RPMI8226 (cell line): ENCODE data around the gene LACTB.
A peak's percentile ranks its signal among the peaks of the same experiment; 100 is the strongest.

ENCODE experiments used
- DNase-seq: peaks from one replicate; pipeline ENCODE4 v3.0.0-alpha.2; 2015

LACTB gene, protein sequence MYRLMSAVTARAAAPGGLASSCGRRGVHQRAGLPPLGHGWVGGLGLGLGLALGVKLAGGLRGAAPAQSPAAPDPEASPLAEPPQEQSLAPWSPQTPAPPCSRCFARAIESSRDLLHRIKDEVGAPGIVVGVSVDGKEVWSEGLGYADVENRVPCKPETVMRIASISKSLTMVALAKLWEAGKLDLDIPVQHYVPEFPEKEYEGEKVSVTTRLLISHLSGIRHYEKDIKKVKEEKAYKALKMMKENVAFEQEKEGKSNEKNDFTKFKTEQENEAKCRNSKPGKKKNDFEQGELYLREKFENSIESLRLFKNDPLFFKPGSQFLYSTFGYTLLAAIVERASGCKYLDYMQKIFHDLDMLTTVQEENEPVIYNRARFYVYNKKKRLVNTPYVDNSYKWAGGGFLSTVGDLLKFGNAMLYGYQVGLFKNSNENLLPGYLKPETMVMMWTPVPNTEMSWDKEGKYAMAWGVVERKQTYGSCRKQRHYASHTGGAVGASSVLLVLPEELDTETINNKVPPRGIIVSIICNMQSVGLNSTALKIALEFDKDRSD

DNA sequence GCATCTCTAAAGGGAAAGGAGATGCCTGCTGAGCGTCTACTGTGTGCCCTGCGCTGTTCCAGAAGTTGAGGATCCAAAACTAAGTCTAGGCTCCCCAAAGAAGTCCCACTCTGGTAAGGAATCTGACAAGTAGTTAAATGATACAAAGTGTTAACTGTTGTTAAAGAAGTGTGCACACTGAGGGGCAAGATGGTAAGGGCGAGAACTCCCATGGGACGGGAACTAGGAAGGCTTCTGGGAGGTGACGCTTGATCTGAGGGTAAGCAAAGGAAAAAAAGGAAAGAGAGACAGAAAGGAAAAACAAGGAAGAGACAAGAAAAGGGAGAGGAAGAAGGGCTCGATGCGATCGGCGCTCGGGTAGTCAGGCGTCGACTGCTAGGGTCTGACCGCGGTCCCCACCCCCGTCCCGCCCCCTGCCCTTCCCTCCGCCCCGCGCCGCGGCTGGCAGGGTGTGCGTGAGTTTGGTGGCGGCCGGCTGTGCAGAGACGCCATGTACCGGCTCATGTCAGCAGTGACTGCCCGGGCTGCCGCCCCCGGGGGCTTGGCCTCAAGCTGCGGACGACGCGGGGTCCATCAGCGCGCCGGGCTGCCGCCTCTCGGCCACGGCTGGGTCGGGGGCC, at the start of gene LACTB:
Gene LACTB, plus strand, starts transcription at position 480 of the 620 bp plus-strand sequence. Its CDS starts 11 bp downstream, at position 491.
- peak; percentile 95 for DNase-seq

DNA sequence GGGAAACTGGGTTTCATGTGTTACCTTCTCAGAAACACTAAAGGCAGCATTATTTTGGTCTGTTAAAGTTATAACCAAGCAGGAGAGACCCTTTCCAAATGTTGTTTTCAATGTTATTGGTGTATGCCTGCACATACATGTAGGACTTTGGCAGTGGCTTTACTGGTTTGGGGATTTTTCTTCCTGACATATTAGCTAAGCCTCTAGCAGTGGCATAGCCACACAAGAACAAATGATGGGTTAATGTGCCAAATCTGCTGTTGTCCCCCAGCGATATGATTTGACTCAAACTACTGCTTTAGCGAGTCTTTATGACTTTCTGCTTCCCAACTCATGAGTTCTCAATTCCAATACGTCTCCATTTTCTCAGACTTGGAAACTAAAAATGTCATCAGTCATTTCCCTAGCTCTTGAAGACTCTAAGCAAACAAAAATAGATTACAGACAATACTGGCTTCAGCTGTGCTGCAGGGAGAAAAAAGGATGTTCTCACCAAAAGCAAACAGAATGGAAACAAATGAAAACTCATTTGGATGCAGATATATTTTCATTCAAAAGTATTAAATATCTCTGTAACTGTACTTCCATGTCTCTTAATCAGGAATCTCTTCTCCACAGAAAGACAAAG, 49.5 kb upstream of the LACTB start:
- no peak for DNase-seq

DNA sequence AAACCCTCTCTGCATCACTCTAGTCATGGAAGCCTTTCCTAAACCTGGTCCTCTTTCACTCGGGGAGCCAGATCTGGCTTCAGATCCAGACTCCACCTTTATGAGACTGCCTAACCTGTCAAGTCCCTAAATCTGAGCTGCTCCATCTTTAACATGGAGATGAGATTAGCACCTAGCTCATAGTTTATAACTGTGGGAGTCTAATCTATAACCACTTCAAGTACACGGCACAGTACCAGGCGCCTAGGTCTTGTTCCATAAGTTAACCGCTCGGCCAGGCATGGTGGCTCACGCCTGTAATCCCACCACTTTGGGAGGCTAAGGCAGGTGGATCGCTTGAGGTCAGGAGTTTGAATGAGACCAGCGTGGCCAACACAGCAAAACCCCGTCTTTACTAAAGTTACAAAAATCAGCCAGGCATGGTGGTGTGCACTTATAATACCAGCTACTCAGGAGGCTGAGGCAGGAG, 48.8 kb upstream of the LACTB start:
- no peak for DNase-seq

DNA sequence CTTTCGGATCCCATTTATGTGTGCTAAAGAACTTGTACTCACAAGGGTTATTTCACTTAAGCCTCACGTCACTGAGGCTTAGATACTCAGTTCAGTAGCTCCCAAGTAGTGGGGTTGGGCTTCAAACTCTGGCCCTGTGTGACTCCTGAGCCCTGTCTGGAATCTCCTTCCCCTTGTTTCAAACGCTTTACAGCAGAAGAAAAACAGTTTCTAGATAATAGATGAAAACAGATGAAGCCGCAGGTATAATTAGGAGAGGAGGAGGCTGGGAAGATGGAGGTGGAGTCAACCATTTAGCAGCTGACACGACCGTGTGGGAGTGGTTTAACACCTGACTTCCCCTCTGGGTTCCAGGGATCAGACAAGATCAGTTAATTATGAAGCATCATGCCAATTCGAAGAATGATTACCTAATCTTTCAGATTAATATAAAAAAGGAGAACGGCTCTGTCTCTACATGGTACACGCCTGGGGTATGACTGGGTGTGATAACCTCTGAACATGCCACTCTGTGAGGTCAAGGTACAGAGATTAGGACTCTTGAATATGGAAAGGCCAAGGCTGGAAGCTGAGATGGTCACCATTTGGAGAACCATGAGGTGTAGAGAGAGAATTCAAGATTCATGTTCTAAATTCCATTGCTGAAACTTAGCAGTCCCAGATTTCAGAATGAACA, 48.0 kb upstream of the LACTB start:
- DNase-seq = no peak

DNA sequence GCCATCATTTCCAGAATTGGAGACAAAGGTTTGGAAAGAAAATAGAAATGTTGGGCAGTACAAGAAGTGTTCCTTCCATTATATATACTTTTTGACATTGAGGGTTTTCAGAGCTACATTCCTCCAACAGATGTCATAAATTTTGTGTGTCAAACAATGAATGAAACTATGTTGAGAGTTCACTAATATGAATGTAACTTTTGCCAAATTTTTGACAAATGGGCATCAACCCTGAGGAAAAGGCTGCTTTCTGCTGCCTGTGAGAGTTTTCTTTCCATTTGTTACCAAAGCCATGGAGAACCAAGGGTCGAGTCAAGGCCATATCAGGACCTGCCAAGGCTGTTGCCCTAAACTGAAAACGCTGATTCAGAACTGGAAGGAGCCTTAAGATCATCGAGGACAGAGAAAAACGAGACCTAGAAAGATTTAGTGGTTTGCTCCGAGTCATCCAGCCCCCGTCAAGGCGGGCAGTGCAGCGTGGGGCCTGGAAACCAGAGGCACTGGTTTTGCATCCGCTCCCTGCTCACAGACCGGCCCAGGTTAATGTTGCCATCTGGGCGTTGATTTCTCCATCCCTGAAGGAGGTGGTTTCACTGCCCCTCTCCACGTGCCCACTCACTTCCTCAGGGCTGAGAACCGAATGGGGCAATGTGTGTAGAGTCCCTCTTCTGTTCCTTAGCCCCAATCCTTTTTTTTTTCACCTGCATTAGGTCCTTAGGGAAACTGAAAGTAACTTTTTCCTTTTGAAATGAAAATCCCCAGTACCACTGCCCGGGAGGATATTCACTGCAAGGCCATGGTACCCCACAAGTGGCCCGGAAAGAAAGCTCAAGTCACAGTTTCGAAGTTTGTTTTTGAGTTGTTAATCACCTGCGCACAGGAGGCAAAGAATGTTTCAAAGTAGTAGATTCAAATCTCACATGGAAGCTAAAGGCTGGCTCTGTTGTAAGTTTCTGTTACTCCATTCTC, 46.4 kb upstream of the LACTB start:
- DNase-seq = no peak

DNA sequence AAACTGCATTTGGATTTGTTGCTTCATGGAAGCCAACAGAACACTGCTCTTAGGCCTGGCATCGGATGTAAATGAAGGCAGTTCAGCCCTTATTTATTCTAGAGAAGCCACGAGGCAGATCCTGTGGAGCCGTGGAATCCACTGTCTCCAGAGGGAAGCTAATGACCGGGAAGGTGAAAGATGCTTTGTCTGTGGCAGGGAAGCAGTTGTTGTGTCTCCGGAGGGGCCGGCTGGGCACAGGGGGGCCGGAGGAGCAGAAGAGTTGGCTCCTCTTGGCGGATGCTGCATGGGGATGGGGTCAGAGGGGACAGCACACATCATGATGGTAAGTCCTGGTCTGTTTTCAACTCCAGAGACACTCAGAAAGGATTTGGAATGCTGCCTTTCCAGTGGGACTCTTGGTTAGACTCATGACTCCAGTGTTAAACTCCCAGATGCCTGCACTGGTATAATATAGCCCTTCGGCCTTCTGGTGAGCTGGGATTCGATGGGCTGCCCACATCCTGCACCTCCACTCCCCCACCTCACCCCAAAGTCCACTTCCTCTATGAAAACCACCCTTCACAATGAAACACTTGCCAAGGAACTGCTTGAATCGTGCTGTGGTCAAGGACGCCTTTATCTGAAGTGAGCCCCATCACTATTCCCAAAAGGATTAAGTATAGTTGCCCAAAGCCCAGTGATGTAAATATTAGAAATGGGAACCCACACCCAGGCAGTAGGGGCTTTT, 45.5 kb upstream of the LACTB start:
- DNase-seq = no peak

DNA sequence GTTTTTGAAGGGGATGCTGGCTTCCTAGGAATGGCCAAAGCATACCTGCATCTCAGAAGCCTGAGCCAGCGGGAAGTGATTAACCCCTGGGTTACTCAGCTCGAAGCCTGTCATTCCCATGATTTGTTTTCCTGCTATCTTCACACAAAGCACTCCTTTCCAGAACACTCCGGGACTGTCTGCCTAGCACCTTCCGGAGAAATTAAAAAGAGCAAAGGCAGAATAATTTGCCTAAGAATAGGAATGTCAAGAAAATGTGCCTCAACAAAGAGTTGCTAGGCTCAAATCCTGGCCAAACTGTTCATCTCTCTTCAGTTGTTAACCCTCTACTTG, 45.0 kb upstream of the LACTB start:
- no peak for DNase-seq

DNA sequence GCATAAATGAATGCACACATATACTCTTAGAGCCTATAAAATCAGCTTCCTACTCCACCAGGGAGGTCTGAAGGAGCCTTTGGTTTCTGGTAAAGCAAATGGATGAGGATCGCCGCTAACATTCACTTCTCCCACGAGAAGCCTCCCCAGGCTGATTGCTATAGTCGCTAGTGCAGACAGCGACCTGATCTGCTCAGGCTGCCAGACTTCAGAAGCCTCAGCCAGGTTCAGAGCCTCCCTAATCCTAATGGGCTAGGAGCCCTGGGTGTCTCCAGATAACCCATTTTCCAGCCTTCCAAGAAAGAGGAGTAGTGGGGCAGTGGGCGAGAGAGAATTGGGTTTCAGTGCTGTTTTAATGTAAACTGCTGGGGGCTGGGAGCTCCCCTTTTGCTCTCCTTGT, 43.7 kb upstream of the LACTB start:
- no peak for DNase-seq

DNA sequence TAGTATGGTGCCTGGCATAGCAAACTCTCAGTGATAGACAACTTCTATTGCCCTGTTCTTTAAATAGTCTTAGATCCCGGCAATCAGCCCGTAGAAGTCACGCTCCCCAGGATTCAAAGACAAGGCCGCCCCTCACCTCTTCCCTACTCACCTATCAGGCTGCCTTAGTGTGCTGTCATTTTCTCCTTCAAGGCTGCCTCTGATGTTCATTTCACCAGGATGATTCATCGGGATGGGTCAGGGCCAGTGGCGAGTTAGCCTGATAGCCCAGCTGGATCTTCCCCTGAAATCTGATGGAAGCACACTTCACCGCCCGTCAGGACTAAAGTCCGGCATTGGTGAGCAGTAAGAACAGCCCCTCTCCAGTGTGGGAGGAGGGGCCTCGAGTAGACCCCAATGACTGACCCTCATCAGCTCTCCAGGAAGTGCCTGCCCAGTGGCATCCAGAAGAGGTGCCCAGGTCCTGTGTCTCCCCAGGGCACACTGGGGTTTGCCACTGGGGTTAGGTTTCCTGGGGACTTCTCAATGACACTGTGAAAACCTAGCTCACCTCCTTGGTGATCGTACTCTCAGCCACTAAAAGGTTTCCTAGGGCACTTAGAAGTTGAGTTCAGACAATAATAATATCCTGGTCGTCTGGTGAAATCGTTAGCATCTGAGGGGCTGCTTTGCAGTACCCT, 41.6 kb upstream of the LACTB start:
- DNase-seq = no peak

DNA sequence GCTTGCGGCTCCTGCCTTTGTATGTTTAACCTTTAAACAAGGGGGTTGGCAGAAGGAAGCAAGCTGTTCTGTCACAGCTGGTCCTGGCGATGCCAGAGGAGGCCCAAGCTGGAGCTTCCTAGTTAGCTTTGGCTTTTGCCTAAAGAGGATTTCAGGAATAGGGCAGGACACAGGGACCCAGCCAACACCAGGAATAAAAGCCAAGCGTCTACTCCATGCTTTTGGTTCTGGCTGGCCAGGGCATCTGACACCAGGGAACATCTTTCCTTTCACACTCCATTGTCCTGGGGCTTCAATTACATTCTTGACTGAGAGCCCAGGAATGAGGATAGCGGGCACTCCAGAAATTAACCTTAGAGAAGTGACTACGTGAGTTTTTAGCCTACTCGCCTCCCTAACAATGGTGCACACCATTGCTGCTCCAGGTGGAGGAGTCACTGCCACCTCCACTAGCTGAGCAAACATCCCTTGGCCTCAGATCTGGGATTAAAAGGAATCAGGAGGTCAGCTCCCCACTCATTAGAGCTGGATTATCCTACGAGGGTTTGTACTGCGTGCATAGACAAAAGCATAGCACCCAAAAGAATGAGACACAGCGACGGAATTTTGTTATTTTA, 40.9 kb upstream of the LACTB start:
- DNase-seq = no peak

DNA sequence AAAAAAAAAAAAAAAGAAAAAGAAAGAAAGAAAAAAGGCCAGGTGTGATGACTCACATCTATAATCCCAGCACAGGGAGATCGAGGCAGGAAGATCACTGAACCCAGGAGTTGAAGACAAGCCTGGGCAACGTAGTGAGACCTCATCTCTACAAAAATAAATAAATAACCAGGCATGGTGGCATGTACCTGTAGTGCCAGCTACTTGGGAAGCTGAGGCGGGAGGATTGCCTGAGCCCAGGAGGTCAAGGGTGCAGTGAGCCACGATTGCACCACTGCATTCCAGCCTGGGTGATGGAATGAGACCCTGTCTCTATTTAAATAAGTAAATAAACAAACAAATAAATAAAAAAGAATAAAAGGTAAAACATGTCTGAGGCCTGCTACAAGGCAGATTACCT, 39.3 kb upstream of the LACTB start:
- no peak for DNase-seq

DNA sequence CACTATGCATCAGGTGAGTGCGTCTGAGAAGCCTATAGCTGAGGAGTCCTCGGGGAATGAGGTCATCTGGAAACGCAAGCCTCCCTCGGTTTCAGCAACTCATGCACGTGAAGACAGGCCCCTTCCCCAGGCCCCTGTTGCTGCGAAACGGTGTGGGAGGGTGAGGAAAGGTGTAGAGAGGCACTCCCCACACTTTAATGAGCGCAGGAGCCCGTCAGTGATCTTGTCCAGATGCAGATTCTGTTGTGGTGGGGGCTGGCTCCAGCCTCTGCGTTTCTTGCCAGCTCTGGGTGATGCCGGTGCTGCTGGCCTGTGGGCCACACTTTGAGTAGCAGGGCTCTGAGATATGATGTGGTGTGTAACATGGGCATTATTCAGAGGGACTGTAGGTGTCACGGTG, 38.6 kb upstream of the LACTB start:
- DNase-seq = no peak

DNA sequence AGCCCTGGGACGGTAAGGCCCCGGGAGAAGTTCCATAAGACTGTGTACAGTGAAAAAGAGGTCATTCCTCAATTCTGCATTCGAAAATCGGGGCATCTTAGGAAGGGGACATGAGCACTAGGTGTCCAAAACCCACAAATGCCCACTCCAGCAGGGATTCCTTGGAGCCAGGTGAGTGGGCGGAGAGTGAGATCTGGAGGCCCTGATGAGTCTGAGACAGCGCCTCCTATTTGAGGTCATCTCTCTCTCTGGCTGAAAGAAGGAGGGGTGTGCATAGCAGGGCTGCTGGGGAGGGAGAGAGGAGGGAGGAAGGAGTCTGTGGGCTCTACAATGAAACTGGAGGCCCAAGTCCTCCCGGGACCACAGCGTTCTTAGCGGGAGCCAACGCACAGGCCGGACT, 38.1 kb upstream of the LACTB start:
- no peak for DNase-seq

DNA sequence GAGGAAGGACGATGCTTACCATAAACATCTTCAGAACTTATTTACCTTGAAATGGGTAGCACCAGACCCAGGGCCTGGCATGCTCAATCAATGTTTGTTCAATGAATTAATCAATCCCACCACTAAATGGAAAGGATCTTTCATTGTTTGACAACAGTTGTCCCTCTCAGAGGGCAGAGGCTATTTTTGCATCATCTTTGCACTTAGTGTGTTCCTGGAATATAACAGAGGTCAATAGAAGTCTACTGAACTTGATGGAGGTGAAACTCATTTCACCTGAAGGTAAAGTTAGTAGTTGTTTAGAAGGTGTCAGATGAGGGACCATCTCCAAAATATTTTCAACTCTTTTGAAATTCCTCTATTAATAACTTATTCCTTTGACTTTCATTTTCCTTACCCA, 36.9 kb upstream of the LACTB start:
- no peak for DNase-seq

DNA sequence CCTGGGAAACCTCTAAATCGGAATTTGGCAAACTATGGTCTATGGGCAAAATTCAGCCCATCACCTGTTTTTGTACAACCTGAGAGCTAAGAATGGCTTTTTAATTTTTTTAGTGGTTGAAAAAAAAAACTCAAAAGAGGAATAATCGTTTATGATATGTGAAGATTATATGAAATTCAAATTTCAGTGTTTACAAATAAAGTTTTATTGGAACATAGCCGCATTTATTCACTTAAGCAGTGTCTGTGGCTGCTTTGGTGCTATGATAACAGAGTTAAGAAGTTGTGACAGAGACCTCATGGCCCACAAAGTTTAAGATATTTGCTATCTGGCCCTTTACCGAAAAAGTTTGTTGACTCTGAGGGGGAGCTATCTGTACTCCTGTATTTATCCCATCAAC, 36.4 kb upstream of the LACTB start:
- no peak for DNase-seq

DNA sequence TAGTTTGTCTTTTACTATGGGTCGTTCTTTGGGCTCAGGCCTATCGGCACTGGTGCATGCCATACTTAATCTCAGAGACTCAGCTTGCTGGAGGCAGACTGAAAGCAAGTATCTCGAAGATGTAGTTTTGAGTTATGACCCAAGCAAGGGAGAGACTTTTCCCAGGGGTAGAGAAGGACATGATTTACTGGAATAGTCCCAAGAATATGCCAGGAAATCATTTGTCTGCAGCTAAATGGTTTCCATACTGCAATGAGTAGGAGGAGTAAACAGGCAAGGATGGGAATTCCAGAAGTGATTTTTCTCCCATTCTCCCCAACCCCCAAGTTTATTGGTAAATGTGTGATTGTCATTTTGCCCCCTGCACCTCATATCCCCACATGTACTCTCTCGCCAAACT, 35.4 kb upstream of the LACTB start:
- no peak for DNase-seq

DNA sequence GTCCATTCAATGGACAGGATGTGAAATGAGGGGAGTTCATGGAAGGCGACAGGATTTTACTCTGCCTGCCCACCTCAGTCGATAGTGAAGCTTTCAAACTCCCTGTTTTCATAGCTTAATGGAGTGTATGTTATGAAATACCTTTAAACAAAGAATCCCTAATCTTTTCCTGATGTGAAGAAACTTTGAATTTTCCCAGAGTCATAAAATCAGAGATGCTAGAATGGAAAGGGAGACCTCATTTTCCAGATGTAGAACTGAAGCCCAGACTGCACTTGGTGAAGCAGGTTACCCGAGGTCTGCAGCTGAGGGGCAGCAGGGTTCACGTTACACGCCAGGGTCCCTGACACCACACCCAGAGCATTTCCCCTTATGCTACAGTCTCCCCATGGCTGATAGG, 34.7 kb upstream of the LACTB start:
- no peak for DNase-seq

DNA sequence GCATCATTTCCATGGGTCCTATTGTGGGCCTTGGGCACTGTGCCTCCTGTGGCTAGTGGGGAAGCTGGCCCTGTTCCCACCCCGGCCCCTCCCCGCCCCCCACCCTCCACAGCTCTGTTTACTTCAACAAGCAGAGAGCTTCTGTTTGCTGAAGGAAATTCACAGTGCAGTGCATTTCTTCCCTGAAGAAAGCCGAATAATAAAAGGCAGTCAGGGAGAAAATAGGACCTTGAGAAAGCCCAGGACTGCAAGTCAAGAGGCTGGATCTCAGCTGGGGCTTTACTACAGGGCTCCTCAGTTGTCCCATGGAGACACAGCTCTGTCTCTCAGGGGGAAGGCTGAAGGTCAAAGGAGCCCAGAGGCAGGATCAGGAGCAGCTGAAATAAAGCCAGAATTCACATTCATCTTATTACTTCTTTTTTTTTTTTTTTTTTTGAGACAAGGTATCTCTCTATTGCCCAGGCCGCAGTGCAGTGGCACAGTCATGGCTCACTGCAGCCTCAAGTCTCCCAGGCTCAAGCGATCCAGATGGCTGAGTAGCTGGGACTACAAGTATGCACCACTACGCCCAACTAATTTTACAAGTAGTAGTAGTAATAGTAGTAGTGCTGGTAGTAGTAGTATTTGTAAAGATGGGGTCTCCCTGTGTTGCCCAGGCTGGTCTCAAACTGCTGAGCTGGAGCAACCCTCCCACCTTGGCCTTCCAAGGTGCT, 33.0 kb upstream of the LACTB start:
- no peak for DNase-seq

DNA sequence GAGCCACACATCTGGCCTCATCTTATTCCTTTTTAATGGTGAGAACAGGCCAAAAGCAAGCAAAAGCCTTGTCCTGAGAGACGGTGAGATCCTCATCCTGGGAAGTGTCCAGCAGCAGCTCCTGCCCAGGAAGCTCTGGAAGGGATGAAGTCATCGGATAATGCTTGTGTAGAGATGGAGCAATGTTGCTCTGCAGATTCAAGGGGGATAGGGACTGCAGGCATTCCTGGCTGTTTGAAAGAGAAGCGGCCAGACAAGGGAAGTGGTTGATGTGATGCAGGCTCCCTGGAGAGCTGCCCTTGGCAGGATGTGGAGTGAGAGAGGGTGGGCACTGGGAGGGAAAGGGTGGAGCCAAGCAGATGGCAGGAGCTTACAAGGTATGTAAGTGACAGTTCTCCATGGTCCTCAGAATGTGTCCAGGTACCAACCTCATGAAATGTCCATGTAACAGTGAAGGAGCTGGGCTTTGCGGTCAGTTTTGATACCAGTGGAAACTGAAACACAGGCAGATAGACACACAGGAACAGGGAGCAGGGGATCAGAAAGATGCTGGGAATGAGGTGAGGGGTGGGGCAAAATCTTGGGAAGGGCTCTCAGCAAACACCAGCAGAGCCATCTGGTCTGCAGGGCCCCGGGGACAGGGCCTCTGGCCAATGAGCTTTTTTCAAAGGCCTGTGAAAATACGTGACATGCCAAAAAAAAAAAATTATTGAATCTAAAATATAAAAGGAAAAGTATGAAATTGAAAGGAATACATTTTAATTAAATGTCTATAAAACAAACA, 32.2 kb upstream of the LACTB start:
- DNase-seq = no peak
